ENCODE data around the gene HEXIM1.

The HEXIM1 gene

DNA sequence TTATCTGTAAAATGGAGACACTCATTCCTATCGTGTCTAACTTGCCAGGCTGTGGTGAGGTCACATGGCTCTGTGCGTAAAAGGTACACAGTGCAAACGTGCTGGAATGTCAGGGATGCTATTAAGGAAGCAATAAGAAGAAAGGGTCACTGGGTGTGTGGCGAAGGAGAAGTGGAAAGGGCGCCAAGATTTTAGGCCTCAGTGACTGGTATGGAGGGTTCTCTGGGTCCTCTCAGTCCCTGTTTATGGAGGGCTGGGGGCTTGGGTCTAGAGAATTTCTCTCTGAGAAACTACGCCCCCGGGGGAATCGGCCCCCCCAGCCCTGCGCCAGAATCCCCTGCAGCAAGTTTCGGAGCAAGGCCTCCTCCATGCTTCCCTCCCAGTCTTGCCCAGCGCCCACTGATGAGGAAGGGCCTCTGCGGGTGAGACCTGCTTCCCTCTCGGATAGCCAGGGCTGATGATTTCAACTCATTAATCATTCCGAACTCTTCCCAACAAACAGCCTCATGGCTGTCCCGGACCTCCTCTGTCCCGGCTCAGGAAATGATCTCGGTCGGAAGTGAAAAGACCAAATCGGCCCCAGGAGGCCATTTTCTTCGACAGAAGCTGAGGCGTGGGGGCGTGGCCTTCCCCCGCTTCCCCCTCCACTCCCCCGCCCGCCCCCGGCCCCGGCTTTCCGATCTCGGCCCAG, 1.2 kb upstream of the HEXIM1 start:
- DNase-seq (ENCODE audit: low read depth) = peak; percentile 61

GRCh38 chr17:45147581-45148182, 593 bp upstream of the HEXIM1 start:
- peak; percentile 98 for DNase-seq (ENCODE audit: low read depth)

DNA sequence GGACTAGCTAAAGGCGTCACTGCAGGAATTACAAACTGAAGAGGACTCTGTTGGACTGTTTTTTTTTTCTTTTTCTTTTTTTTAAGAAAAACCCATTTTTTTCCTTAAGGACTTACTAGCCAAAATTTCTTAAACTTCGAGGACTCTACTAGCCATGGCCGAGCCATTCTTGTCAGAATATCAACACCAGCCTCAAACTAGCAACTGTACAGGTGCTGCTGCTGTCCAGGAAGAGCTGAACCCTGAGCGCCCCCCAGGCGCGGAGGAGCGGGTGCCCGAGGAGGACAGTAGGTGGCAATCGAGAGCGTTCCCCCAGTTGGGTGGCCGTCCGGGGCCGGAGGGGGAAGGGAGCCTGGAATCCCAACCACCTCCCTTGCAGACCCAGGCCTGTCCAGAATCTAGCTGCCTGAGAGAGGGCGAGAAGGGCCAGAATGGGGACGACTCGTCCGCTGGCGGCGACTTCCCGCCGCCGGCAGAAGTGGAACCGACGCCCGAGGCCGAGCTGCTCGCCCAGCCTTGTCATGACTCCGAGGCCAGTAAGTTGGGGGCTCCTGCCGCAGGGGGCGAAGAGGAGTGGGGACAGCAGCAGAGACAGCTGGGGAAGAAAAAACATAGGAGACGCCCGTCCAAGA, 878 bp downstream of the HEXIM1 start:
- DNase-seq (ENCODE audit: low read depth) = peak; percentile 80

GRCh38 chr17:45149669-45150664, 1.7 kb downstream of the HEXIM1 start:
- peak; percentile 60 for DNase-seq (ENCODE audit: low read depth)

GRCh38 chr17:45150911-45151809, 2.9 kb downstream of the HEXIM1 start:
- DNase-seq (ENCODE audit: low read depth) = no peak

DNA sequence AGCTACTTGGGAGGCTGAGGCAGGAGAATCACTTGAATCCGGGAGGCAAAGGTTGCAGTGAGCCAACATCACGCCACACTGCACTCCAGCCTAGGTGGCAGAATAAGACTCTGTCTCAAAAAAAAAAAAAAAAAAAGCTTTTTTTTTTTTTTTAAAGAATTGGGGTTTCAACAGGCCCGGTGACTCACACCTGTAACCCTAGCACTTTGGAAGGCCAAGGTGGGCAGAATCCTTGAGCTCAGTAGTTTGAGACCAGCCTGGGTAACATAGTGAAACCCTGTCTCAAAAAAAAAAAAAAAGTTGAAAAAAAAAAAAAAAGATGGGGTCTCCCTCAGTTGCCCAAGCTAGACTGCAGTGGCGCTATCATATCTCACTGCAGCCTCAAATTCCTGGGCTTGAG, 6.8 kb downstream of the HEXIM1 start:
- no peak for DNase-seq (ENCODE audit: low read depth)

DNA sequence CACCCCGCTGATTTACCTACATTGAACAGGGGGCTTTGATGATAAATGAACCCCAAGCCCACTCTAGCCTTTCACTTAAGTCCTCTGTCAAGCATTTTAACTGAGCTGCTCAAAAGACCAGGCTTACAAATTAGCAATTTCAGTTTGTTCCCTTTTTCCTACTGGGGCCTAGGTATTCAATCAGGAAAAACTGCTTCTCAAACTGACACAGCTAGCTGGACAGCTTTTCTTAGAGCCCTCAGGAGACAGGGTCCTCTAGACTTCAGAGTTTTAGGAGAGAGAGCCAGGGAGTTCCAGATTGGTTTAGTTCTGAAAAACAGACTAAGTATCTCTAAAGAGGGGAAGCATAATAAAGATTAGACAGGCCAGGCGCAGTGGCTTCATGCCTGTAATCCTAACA, 7.2 kb downstream of the HEXIM1 start:
- DNase-seq (ENCODE audit: low read depth) = no peak

DNA sequence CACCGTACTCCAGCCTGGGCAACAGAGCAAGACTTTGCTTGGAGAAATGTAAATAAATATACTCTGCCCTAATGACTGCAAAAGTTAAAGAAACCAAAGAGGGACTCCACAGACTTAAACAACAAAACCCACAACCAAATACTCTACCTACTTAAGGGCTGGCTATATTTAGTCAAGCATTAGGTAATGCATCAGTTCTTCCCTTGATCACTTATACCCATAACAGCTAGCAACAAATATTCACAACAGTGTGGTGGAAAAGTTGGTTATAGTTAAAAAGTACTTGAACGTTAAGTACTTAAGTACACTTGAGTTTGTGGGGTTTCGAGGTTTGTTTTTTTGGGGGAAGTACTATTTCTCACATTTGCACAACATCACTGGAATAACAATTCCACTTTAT, 8.0 kb downstream of the HEXIM1 start:
- no peak for DNase-seq (ENCODE audit: low read depth)

GRCh38 chr17:45160447-45161287, 12.4 kb downstream of the HEXIM1 start:
- peak; percentile 75 for DNase-seq (ENCODE audit: low read depth)

- DNase-seq (ENCODE audit: low read depth) = peak; percentile 100
Measured at GRCh38 chr17:45161288-45162024, 13.2 kb downstream of the HEXIM1 start, which contains the start of gene HEXIM2. Gene HEXIM2, plus strand, starts transcription at chr17:45161875. Its CDS starts 919 bp downstream, at chr17:45162794.

- DNase-seq (ENCODE audit: low read depth) = no peak
Measured at GRCh38 chr17:45162025-45162687, 13.9 kb downstream of the HEXIM1 start.

DNA sequence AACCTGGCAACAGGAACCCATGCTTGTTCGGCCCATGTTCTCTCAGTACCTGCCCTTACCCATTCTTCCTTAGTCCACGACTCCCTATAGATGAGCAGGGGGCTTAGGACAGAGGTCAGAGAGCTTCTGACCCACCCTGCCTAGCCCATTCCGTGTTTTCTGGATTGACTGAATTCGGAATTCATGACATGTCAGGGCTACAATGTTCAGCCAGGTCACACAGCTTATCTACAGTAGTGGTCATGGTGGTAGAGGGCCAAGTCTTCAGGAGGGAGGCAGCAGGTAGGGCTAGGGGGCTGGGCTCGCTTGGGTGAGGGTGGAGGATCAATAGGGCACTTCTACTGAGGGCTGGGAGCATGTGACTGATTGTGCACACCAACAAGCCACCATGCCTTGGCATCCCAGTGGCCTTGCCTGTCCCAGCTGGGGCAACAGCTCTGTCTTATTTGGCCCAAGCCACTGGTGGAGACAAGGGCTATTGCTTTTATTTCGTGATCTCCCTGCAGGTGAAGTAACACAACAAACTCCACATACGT, 16.5 kb downstream of the HEXIM1 start:
- no peak for DNase-seq (ENCODE audit: low read depth)

DNA sequence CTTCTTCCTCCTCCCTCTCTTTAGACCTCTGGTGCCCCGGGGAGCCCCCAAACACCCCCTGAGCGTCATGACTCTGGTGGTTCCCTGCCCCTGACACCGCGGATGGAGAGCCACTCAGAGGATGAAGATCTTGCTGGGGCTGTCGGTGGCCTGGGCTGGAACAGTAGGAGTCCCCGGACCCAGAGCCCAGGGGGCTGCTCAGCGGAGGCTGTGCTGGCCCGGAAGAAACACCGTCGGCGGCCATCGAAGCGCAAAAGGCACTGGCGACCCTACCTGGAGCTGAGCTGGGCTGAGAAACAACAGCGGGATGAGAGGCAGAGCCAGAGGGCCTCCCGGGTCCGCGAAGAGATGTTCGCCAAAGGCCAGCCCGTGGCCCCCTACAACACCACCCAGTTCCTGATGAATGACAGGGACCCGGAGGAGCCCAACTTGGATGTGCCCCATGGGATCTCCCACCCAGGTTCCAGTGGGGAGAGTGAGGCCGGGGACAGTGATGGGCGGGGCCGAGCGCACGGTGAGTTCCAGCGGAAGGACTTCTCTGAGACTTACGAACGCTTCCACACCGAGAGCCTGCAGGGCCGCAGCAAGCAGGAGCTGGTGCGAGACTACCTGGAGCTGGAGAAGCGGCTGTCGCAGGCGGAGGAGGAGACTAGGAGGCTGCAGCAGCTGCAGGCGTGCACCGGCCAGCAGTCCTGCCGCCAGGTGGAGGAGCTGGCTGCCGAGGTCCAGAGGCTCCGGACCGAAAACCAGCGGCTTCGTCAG, 20.9 kb downstream of the HEXIM1 start:
- no peak for DNase-seq (ENCODE audit: low read depth)

DNA sequence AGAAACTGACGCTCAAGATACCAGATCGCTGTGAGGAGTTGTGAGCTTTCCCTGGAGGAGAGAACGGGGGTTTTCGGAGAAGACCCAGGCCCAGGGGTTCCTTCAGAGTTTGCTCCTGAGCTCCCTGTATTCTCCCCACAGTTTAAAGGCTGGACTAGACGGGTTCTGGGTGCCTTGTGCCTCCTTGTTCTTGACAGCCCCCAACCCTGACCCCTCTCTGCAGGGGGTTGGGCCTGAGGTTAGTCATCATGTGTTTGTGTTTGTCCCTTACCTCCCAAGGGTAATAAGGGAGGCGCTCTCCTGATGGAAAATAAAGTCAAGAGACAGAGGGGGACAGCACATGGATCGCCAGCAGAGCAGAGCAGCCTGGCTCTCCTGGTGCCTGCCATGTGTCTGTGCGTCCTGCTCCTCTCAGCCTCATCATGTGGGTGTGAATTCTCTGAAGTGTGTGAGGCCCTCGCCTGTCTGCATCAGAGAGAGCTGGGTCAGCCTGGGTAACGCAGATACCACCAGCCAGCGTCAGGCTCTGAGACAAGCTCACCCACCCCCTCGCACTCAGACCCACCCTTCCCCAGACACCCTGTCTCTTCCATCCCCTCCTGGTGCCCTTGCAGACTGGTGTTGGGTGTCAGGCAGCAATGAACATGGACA, 22.1 kb downstream of the HEXIM1 start:
- DNase-seq (ENCODE audit: low read depth) = no peak

GRCh38 chr17:45170931-45171337, 22.7 kb downstream of the HEXIM1 start:
- peak; percentile 97 for DNase-seq (ENCODE audit: low read depth)

DNA sequence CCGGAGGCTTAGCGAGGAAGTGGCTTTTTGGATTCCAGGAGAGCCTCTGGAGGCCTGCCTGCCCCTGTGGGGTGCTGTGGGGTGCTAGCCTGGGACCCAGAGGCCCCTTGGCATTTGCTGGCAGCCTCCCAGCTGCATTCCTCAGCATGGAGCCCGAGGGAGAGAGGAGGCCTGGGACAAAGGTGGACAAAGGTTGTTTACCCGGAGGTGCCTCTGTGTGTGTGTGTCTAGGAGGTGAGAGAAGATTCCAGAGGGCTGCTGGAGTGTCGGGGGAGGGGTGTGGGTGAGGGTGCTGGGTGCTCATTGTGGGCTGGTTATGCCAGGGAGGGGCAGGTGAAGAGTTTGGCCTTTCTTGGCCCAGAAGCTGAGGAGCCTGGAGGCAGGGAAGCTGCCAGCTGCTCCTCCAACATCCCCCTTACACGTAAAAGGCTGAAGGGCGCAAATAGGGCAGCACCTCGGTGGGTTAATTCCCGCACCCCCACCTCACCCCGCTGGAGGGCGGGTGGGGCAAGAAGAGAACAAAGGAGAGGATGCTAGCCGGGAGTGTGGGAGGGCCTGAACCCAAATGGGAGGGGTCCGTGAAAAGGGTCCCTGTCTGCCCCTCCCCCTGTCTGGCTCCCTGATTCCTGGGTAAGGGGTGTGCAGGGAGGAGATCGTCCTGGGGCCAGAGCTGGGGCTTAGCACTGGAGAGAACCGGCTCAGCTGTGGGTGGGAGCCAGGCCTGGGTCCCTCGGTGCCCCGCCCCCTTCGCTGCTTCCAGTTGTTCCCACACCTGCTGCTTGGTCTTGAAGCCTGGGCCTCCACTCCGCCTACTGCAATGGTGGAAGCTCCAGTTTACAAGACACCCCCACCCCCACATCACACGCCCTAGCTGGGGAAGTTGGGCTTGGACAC, 23.3 kb downstream of the HEXIM1 start:
- DNase-seq (ENCODE audit: low read depth) = peak; percentile 69
